Measurements from ENCODE around the gene ZNF423.

GRCh38 chr16:49733313-49734009 lies 122.5 kb downstream of the ZNF423 start:
- no peak for TF ChIP-seq CHD4 (IDR thresholded peaks at IDR 0.05; ENCODE audit: insufficient read depth, insufficient replicate concordance, low read depth, low read length, poor library complexity, severe bottlenecking)
- TF ChIP-seq SIN3B (IDR thresholded peaks at IDR 0.05; ENCODE audit: low read depth) = no peak
- no peak for TF ChIP-seq SMARCB1 (IDR thresholded peaks at IDR 0.05; ENCODE audit: insufficient read length, low read depth)
- no peak for TF ChIP-seq MAZ (CRISPR knock-in tag; conservative IDR thresholded peaks at IDR 0.05 in 1 of 2, IDR thresholded peaks at IDR 0.05 in 1 of 2)
- no peak for TF ChIP-seq NFRKB (IDR thresholded peaks at IDR 0.05; ENCODE audit: low read depth)
- no peak for TF ChIP-seq YBX1 (IDR thresholded peaks at IDR 0.05)
